Stimulated activated CD4-positive, alpha-beta T cell treated with anti-CD3 and anti-CD28 coated beads, Interleukin-2, amount 100 ng/mL, for 24 hours (primary cell): ENCODE results near the gene ZNF343.
A peak's percentile ranks its signal among the peaks of the same experiment; 100 is the strongest.

Experiments used
- DNase-seq, 2 donors: peaks; one replicate each; pipeline ENCODE4 v3.0.0-alpha.2; 2020

Gene ZNF343

DNA sequence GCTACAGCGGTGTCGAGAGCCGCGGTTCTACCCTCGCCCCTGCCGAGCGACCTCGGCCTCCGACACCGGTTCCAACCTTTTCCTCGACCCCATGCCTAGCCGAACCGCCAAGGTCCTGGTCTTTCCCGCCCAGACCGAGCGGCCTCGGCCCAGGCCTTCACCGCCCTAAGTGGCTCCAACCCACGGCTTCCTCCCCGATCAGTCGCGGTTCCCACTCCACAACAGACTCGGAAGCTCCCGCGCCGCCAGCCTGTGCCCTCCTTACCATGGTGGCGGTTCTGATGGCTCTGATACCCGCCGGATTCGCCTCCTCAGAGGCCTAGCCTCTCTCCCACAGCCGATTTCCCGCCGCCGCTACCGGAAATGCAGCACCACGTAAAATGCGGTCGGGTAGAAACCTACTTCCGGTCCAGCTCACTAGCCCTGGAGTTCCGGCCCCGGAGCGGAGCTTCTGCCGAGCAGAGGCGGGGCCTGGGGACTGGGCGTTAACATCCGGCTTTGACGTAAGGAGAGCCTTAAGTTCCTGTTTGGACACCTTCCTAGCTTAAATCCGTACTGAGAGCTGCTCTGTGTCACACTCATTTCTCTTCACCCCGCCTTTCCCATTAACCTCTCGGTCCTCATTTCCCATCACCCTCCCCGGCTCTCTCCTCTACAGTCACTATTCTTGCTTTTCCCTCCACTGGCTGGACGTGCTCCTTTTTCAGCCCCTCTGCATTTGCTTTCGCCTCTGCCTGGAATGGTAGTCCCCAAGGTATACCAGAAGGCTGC is 38.1 kb downstream of the ZNF343 start, which contains the start of gene SNRPB:
Gene SNRPB, minus strand, starts transcription at position 367 of the 771 bp plus-strand sequence. Its CDS starts 99 bp downstream, at position 268.
- peak; percentile 96 for DNase-seq

GRCh38 chr20:2469991-2470422 is 38.7 kb downstream of the ZNF343 start:
- peak; percentile 61 to 71 for DNase-seq

DNA sequence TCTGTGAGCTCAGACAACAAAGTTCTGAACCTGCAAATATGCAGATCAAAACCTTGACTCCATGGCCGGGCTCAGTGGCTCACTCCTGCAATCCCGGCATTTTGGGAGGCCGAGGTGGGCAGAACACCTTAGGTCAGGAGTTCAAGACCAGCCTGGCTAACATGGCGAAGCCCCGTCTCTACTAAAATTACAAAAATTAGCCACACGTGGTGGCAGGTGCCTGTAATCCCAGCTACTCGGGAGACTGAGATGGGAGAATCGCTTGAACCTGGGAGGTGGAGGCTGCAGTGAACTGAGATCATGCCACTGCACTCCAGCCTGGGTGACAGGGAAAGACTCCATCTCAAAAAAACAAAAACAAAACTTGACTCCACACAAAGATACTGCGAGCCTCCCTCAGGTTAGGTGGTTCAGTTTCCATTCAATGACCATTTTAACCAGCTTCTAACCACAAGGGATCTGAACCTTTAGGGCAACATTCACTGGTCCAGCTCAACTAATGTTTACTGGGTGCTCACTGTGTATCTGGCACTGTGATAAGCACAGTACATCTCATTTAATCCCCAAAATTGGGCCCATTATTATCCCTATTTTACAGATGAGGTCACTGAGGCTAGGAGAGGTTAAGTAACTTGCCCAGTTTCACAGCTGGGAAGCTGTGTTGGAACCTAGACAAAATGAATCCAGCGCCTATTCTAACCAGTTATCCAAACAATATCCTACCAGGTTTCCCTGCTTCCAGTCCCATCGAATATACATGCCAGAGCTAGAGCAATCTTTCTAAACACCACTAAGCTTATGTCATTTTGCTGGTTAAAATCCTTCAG is 39.9 kb downstream of the ZNF343 start:
- DNase-seq = no peak

DNA sequence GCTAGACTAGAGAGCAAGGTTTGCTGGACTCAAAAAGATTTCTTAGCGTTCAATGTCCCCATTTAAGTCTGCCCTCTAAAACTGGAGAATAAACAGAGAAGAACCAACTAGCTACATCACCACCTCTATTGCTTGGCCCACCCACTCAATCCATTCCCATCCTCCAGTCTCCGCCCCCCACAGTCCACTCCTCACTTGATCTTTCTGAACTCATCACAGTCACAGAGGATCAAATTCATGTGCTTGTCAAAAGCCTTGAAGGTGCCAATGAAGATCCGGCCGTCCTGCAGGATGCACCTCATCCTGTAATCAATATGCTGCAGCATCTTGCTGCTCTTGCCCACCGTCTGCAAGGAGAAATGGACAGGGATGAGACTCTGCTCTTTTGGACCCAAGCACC is 41.3 kb downstream of the ZNF343 start:
- DNase-seq = no peak

GRCh38 chr20:2465100-2465499 is 43.6 kb downstream of the ZNF343 start:
- no peak for DNase-seq

DNA sequence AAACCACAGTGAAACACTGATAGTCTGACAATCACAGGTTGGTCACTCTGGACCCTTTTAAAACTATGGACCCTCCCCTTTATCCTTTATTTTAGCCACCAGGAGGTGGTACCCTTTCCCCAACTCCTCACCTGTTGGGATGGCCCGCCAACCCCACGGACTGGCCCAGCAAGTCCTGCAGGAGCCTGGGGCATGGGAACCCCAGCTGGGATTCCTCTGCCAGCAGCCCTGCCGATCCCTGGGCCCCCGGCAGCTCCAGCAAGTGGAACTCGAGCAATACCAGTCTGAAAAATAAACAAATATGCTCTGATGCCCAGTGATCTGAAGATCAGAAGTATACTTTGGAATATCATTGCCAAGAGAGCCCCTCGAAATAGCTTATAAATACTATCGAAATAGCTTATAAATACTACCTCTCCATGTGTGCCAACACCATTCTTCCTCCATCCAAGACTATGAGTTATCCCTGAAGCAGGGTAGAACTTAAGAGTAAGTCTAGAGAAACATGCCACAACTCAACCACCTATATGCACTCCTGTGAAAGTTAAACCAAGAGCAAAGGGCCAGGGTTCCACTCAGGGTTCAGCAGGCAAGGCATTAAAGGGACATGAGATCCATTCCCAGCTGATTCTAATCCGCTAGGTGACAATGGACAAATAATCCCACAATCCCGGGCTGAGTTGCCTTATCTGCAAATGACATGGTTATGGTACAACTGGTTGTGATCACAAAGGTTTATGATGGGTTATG is 44.9 kb downstream of the ZNF343 start:
- no peak for DNase-seq

DNA sequence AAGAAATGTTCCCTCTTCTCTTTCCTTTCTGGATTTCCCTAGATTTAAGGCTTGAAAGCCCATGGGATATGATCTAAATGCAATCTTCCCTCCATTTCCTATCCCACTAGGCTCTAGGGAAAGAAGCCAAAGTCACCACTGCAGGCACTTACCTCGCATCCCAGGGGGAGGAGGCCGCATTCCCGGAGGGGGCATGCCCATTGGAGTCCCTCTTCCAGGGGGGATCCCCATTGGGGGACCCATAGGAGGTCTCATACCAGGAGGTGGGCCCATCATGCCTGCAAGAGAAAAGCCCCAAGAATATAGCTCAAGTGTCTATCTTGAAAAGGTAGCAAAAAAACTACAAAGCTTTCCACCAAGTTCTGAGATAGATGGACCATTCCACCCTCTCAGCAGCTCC is 46.2 kb downstream of the ZNF343 start:
- no peak for DNase-seq

GRCh38 chr20:2460752-2461424 is 47.8 kb downstream of the ZNF343 start:
- DNase-seq = no peak

DNA sequence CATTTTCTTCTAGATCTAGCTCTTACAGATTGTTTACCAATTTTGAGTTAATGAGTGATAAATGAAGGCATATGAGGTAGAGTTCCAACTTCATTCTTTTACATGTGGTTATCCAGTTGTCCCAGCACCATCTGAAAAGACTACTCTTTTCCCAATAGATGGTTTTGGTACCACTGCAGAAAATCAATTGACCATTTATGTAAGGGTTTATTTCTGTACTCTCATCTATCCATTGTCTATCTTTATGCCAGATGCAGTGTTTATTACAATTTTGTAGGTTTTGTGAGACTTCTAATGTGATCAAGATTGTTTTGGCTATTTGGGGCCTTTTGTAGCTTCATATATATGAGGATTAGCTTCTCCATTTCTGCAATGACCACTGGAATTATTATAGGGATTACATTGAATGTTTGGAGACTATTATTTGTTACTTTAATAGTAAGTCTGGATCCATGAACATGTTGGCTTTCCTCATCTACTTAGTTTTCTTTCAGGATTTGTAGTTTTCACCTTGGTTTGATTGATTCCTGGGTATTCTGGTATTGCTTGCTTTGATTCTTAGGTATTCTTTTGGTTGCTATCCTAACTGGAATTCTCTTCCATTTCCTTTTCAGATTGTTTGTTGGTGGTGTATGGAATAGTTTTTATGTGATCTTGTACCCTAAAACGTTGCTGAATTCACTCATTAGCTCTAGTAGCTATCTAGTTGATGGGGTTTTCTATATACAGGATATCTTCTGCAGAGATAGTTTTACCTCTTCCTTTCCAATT is 48.5 kb downstream of the ZNF343 start:
- no peak for DNase-seq

DNA sequence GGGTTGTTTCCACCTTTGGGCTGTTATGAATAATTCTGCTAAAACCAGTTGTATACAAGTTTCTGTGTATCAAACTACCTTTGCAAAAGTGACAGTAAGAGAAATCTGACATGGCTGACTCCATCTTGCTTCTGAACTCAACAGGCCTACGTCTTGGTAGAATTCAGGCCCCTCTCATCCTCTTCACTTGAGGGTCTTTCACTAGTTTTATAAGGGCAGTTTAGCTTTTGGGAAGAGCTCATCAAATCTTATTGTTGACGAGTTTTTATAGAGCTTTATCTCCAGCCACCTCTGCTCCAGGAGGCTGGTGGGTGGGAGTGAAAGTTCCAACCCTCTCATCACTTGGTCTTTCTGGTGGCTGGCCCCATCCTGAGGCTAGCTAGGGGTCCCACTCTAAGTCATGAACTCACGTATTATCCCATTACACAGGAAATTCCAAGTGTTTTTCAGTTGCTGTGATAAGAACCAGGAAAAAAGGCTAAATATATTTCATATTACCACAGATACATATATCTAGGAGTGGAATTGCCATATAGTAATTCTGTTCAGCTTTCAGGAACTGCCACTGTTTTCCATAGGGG is 49.7 kb downstream of the ZNF343 start:
- no peak for DNase-seq

DNA sequence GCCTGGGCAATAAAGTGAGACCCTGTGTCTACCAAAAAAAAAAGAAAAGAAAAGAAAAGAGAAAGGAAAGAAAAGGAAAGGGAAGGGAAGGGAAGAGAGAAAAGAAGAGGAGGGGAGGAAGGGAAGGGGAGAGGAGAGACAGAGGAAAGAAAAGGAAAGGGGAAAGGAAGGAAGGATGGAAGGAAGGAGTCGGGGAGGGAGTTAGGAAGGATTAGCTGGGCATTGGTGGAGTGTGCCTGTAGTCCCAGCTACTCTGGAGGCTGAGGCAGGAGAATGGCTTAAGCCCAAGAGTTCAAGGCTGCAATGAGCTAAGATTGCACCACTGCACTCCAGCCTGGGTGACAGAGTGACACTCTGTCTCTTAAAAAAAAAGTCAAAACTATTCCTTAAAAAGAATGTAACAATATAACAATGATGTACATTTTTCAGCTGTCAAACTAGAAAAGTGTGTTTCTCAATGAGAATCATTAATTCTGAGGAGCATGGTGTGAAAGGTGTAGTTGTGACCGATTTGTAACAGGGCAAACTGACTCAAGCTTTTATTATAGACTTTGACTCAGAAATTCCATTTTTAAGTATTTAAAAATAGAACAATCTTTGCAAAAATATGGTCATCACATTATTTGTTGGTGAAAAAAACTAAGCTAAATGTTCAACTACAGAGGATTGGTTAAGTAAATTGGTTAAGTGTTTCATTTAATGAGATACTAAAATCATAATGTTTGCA is 52.8 kb downstream of the ZNF343 start:
- no peak for DNase-seq

GRCh38 chr20:2453792-2454191 is 54.9 kb downstream of the ZNF343 start:
- DNase-seq = no peak

DNA sequence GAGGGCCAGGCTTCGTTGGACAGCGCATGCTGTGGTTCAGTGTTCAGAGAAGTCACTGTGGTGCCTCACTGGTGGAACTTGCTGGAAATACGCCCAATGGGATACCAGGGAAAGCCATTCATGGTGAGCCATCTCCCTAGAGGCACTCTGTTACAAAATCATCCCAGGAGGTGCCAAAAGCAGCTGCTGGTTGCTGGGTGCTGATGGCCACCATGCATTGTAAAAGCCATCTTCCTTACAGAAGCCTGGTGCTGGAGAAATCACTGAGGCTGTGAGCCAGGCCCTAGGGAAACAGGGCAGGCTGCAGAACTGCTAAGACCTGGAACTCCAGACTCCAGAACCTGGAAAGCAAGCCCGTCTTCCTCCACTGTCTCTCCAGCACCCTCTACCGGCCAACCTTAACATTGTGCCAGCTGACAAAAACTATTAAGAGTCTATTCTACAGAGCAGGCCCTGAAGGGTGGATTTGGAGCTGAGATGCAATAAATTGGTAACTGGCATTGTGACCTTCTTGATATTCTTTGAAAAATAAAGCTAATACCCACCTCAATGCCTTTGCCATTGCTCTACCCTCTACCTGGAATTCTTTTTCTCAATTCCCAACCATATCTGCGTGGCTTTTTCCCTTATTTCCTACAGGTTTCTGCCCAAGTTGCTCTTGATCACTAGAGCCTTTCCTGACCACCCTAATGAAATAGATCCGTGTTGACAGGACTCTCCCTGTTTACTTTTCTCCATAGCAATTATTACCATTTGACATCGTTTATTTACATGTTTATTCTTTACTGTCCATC is 56.6 kb downstream of the ZNF343 start:
- peak; percentile 77 to 79 for DNase-seq

- no peak for DNase-seq
These were observed 57.3 kb downstream of the ZNF343 start for GRCh38 chr20:2451422-2451821.

DNA sequence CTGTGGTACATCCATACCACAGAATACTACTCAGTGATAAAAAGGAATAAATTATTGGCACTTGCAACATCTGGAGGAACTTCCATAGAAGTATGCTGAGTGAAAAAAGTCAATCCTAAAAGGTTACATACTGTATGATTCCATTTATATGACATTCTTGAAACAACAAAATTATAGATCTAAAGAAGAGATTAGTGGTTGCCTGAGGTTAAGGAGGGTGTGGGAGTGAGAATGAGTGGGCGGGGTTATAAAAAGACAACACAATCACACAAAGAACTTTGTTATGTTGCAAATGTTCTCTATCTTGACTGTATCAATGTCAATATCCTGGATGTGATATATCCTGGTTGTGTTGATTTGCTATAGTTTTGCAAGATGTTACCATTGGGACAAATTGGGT is 59.3 kb downstream of the ZNF343 start:
- DNase-seq = no peak

DNA sequence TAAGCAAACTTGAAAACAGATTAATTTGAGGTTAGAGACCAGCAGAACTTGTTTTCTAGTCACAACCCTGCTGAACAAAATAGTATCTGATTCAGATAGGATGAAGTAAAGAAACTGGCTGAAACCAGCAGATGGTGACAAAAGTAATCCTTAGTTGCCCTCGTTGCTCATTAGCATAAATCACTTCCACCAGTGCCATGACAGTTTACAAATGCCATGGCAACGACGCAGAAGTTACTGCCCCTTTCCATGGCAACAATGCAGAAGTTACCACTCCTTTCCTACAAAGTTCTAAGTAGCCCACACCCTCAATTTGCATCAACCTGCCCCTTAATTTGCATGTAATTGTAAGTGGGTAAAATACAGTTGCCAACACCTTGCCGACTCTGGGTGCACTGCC is 61.9 kb downstream of the ZNF343 start:
- no peak for DNase-seq
